Activated CD4-positive, alpha-beta T cell treated with anti-CD3 and anti-CD28 coated beads for 36 hours (primary cell): ENCODE measurements around the gene STMP1. TPM values are rescaled to one million over a fixed set of nuclear protein-coding genes. Genes with fewer than 3 reads are reported as not detected.
"Not testable (repeated sequence)": the region's sequence is repeated elsewhere in the genome, so short reads cannot be mapped to it uniquely, and the experiment has no call there.

Experiments used
- ATAC-seq: fragments of 200-7000 bp; cut with Tn5 transposase; one replicate; pipeline ENCODE4 v1.10.0; 2021; ENCODE audit warnings: mild to moderate bottlenecking, moderate library complexity
- CTCF ChIA-PET: fragments of 350-600 bp; sonication (Branson Sonifier 250); formaldehyde crosslinking; loops from one replicate; lab custom pipeline; 2021; ENCODE audit warnings: antibody characterized with exemption; lab: Charles Lee
- POLR2A ChIA-PET: fragments of 350-600 bp; sonication (Branson Sonifier 250); formaldehyde crosslinking; loops from one replicate; lab custom pipeline; 2021; ENCODE audit warnings: antibody characterized with exemption, inconsistent platforms; lab: Charles Lee
- DNase-seq: peaks from one replicate; pipeline ENCODE4 v3.0.0-alpha.2; 2020
- H3K27ac Mint-ChIP-seq: one replicate; pipeline ENCODE4 v1.8.0; 2021; ENCODE audit warnings: mixed read lengths
- H3K27me3 Mint-ChIP-seq: one replicate; pipeline ENCODE4 v1.8.0; 2021; ENCODE audit warnings: mixed read lengths
- H3K36me3 Mint-ChIP-seq: one replicate; pipeline ENCODE4 v1.8.0; 2021; ENCODE audit warnings: low read depth, mixed read lengths
- H3K4me1 Mint-ChIP-seq: one replicate; pipeline ENCODE4 v1.8.0; 2021; ENCODE audit warnings: mixed read lengths
- H3K4me3 Mint-ChIP-seq: one replicate; pipeline ENCODE4 v1.8.0; 2021; ENCODE audit warnings: mild to moderate bottlenecking, moderate library complexity, mixed read lengths
- H3K9me3 Mint-ChIP-seq: one replicate; pipeline ENCODE4 v1.8.0; 2021; ENCODE audit warnings: low read depth, mixed read lengths
- intact Hi-C, 2 experiments: fragments of 100-400 bp; cut with DNase I in 1 of 2; cut with micrococcal nuclease in 1 of 2; formaldehyde crosslinking; loops; one replicate each; pipeline versions ENCODE4 v1.14.2 to v1.15.1; 2022 to 2024; cut with DNase I, micrococcal nuclease
- total RNA-seq, 2 experiments: library from RNA; stranded (reverse); gene quantifications; one replicate each; pipeline ENCODE4 v1.2.3, GENCODE V29; 2021

The STMP1 gene
- 10 to 100 TPM; 18.7 to 20.7 TPM for total RNA-seq

DNA sequence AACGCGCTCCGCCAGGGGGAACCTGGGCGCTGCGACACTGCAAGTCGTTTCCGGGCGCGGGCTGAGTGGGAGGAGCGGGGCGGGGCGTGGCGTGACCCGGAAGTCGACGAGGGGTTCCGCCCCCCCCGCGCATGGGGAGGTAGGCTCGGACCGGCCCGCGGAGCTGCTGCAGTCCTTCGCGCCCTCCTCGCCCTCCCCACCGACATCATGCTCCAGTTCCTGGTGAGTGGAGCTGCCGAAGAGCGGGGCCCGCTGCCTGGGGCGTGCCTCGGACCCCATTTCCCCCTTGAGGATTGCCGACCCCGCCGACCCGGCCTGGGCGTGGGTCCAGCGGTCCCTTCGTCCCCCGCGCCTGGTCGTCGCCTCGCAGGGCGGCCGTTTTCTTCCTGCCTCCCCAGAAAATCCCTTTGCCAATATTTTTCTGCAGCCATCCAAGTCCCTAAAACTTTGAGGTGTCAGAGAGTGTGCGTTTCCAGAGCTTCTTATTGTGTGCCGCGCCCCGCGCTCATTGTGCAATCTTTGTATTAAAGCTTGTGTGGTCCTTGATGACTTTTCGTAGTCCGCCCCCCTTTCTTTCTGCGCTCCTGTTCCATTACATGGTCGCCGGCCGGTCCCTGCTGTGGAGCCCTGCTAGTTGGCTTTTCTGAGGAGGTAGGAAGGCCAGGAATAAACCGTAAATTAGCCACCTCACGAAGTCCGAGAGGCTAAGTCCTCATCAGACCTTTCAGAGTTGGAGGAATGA, at the start of gene STMP1:
Gene STMP1 (plus strand): TSS at position 142 of the 742 bp plus-strand sequence.
- intact Hi-C loops, result loop anchor here (1.0 to 5.0 kb wide), 12 partner anchors 105 to 1016 kb away; partner anchors contain the start of genes CNOT4 (in 2 of the 2), NUP205 (in 2 of the 2), BPGM (in 1 of the 2) and CYREN (in 1 of the 2)
- ChIA-PET POLR2A (interaction anchor here (0.6 to 1.2 kb wide), 4 partner anchors 17 to 1016 kb away, joined by 3 to 4 read pairs (median 3); no protein-coding TSS in a partner anchor), CTCF (interaction anchor here (0.8 to 1.8 kb wide), 7 partner anchors 9 to 382 kb away, joined by 3 to 7 read pairs (median 5); no protein-coding TSS in a partner anchor)
- peak; percentile 99 for DNase-seq
- Mint-ChIP-seq H3K27ac (peak within 1 kb of the TSS; percentile 91), H3K9me3 (no peaks in the 10 kb centered on the region), H3K4me3 (peak within 1 kb of the TSS; percentile 96), H3K36me3 (peaks cover 21% of the 10 kb centered on the region), H3K27me3 (no peaks in the 10 kb centered on the region), H3K4me1 (peaks cover 44% of the 10 kb centered on the region)
- peak; percentile 82 for ATAC-seq

DNA sequence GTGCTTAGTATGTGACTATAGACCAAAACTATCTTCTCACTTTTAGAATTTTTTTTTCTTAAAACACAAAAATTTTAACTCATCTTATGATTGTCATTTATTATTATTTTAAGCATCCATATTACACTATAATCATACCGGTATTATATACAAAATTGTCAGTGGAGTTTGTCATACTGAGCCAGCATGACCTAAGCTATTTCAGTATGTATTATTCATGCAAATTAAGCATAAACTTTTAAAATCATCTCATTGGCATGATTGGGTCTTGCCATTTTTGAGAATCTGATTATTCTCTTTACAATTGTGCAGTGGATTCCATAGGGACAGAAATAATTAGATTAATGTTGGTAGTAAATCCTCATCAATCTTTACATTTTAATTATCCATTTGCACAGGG, 46.2 kb upstream of the STMP1 start:
- POLR2A ChIA-PET, result no interaction called here
- no peak for DNase-seq
- intact Hi-C loops, result loop anchor here in 1 of 2 experiments (2.0 kb wide), 1 partner anchor 15 kb away; no protein-coding TSS in a partner anchor
- Mint-ChIP-seq H3K36me3 (peaks cover 33% of the 10 kb centered on the region), H3K27ac (no peak overlapping the region), H3K4me1 (no peaks in the 10 kb centered on the region), H3K4me3 (no peak overlapping the region), H3K9me3 (no peaks in the 10 kb centered on the region), H3K27me3 (no peaks in the 10 kb centered on the region)
- CTCF ChIA-PET, result interaction anchor here (1.0 to 2.0 kb wide), 5 partner anchors 9 to 45 kb away, joined by 3 to 12 read pairs (median 4); partner anchors contain the start of gene STMP1
- ATAC-seq, result no peak

DNA sequence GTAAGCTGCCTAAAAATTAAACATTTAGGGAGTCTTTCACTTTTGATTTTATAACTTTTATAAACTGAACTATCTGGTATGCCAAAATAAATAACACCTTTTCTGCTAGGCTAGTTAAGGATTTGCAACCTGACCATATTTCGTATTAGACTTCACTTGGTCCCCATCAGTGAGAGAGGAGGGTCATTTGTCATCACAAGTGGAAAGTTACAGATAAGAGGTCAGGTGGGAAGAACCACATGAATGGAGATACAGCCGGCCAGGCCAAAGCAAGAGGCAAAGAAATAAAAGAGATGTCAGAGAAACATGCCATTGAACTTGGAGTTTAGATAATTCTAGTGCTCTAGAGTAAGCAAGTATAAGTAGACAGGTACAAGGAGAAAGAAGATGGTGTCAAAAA, 44.5 kb upstream of the STMP1 start:
- Mint-ChIP-seq H3K4me1 (no peaks in the 10 kb centered on the region), H3K4me3 (no peak overlapping the region), H3K27ac (no peak overlapping the region), H3K36me3 (peaks cover 37% of the 10 kb centered on the region), H3K27me3 (no peaks in the 10 kb centered on the region), H3K9me3 (no peaks in the 10 kb centered on the region)
- no peak for DNase-seq
- CTCF ChIA-PET, result interaction anchor here (1.2 kb wide), 1 partner anchor 28 kb away, joined by 3 read pairs; no protein-coding TSS in a partner anchor
- POLR2A ChIA-PET, result no interaction called here
- no peak for ATAC-seq
- intact Hi-C loops, result loop anchor here in 1 of 2 experiments (2.0 kb wide), 1 partner anchor 13 kb away; no protein-coding TSS in a partner anchor

DNA sequence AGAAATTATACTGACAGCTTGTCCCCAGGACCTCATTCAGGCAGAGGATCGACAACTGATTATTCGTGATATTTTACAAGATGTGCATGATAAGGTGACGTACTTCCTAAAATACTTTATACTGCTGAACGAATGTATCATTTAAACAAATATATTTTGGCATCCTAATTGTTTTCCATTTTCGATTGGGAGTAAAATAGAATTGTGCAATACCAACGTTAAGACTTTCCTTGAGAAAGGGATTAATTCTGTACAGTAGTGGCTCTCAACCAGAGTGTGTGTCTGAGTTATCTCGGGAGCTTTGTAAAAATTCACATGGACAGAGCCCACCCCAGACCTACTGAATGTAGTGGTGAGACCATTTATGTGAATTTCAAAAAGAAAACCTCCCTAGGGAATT, 43.8 kb upstream of the STMP1 start:
- ATAC-seq (no peak), DNase-seq (no peak)
- no peak overlapping the region for H3K27ac Mint-ChIP-seq
- POLR2A ChIA-PET, result no interaction called here
- no peaks in the 10 kb centered on the region for H3K27me3 Mint-ChIP-seq
- H3K4me3 Mint-ChIP-seq, result no peak overlapping the region
- CTCF ChIA-PET, result interaction anchor here (0.9 to 1.0 kb wide), 2 partner anchors 9 to 349 kb away, joined by 3 to 5 read pairs; no protein-coding TSS in a partner anchor
- peaks cover 40% of the 10 kb centered on the region for H3K36me3 Mint-ChIP-seq
- no peaks in the 10 kb centered on the region for H3K4me1 Mint-ChIP-seq
- H3K9me3 Mint-ChIP-seq, result no peaks in the 10 kb centered on the region
- intact Hi-C loops, result no loop called here

DNA sequence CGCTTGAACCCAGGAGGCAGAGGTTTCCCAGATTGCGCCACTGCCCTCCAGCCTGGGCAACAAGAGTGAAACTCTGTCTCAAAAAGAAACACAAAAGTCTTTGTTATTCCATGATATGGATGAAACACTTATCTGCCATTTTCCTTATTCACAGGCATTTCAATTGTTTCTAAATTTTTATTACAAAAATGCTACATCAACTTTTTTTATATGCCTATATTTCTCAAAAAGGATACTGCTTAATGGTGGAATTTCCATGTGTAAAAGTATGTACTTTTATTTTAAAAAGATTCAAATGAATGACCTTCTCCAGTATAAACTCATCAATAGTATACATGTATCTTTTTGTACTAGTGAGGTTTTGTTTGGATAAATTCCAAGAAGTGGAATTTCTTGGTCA, 41.9 kb upstream of the STMP1 start:
- Mint-ChIP-seq H3K36me3 (peaks cover 48% of the 10 kb centered on the region), H3K9me3 (no peaks in the 10 kb centered on the region), H3K4me3 (no peak overlapping the region), H3K4me1 (no peaks in the 10 kb centered on the region), H3K27me3 (no peaks in the 10 kb centered on the region), H3K27ac (no peak overlapping the region)
- ATAC-seq (no peak), DNase-seq (no peak)
- ChIA-PET CTCF (interaction anchor here (0.6 to 2.5 kb wide), 9 partner anchors 10 to 182 kb away, joined by 3 to 19 read pairs (median 5); no protein-coding TSS in a partner anchor), POLR2A (no interaction called here)
- intact Hi-C loops, result loop anchor here in 1 of 2 experiments (2.0 kb wide), 1 partner anchor 20 kb away; no protein-coding TSS in a partner anchor

DNA sequence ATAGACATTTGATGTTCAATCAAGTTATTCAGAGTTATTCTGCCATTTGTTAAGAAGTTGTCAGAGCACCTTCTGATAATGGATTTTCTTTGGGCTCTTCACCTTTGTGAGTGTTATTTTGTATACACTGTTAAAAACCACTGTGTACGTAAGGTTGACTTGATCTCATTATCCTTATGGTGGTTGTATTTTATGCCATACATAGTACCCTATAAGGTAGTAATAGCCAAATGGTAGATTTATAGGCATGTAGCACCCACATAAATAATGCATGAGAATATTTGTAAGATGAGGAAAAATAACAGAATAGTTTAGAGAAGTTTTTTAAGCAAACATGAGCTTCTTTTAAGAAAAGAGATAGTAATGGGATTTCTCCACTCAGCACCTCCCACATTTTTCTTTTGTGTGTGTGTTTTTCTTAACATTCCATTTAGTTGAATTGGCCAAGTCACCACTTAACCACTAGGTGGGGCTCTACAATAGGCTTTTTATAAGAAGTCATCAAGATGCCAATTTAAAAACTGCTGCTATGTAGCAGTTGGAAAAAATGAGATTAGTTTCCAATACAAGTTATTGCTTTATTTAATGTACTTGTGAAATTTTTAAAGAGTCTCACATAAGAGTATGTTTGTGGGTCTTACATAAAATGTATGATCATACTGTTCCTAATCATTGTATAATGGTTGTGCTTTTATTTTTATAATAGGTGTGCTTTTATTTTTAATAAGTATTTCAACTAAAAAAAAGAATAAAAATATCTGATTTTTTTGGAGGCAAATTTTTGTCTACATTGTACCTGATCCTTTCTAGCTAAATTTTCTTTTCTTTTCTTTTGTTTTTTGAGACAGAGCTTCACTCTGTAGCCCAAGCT, 41.1 kb upstream of the STMP1 start:
- ChIA-PET CTCF (interaction anchor here (0.6 to 2.5 kb wide), 13 partner anchors 10 to 346 kb away, joined by 3 to 19 read pairs (median 4); no protein-coding TSS in a partner anchor), POLR2A (no interaction called here)
- Mint-ChIP-seq H3K36me3 (peaks cover 51% of the 10 kb centered on the region), H3K27me3 (no peaks in the 10 kb centered on the region), H3K27ac (no peak overlapping the region), H3K4me3 (no peak overlapping the region), H3K9me3 (no peaks in the 10 kb centered on the region), H3K4me1 (no peaks in the 10 kb centered on the region)
- no peak for ATAC-seq
- intact Hi-C loops, result loop anchor here in 1 of 2 experiments (2.0 kb wide), 1 partner anchor 20 kb away; no protein-coding TSS in a partner anchor
- peak; percentile 32 for DNase-seq

DNA sequence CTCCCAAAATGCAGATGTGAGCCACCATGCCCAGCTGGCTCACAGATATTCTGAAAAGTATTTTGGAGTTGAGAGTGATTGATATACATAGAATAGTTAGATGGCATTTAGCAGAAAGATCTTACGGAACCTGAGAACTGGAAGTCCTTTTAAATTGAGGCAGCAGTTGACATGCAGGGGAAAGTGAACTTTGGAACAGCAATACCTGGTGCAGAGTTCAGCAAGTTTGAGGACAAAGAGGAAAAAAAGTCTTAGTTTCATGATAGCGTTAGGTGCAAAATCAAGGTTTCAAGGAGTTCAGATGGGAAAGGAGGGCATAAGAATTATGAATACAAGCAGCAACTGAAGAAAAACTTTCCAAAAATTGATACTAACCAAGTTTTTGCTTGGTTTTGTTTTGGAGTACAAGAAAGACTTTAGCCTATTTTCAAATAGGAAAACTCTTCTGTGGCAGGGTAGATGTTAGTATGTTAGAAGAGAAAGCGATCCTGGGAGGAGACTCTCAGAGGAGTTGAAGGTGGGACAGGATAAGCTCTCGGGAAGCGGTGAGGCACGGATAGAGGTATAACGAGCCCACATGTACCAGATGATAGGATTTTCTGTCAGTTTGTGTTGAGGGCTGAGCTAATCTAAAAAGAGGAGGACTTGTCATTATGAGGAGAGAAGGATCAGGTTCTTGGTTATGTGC, 28.0 kb upstream of the STMP1 start:
- peaks cover 65% of the 10 kb centered on the region for H3K36me3 Mint-ChIP-seq

DNA sequence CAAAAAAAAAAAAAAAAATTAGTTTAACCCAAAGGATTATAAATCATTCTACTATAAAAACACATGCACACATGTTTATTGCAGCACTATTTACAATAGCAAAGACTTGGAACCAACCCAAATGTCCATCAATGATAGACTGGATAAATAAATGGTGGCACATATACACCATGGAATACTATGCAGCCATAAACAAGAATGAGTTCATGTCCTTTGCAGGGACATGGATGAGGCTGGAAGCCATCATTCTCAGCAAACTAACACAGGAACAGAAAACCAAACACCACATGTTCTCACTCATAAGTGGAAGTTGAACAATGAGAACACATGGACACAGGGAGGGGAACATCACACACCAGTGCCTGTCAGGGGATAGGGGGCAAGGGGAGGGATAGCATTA, 22.6 kb upstream of the STMP1 start:
- ATAC-seq, intact Hi-C loops, H3K27me3 Mint-ChIP-seq, DNase-seq, H3K27ac Mint-ChIP-seq, H3K9me3 Mint-ChIP-seq, H3K4me1 Mint-ChIP-seq, H3K4me3 Mint-ChIP-seq, POLR2A ChIA-PET, CTCF ChIA-PET: not testable (repeated sequence)
- H3K36me3 Mint-ChIP-seq, result peaks cover 56% of the 10 kb centered on the region

More for the DNA sequence above, 28.0 kb upstream of the STMP1 start:
- intact Hi-C loops, result no loop called here
- POLR2A ChIA-PET, result no interaction called here
- CTCF ChIA-PET, result interaction anchor here (2.2 to 3.8 kb wide), 2 partner anchors 11 to 13 kb away, joined by 6 to 16 read pairs; no protein-coding TSS in a partner anchor
- Mint-ChIP-seq H3K27ac (no peak overlapping the region), H3K27me3 (no peaks in the 10 kb centered on the region), H3K4me3 (no peak overlapping the region), H3K4me1 (no peaks in the 10 kb centered on the region), H3K9me3 (no peaks in the 10 kb centered on the region)
- no peak for ATAC-seq
- no peak for DNase-seq

DNA sequence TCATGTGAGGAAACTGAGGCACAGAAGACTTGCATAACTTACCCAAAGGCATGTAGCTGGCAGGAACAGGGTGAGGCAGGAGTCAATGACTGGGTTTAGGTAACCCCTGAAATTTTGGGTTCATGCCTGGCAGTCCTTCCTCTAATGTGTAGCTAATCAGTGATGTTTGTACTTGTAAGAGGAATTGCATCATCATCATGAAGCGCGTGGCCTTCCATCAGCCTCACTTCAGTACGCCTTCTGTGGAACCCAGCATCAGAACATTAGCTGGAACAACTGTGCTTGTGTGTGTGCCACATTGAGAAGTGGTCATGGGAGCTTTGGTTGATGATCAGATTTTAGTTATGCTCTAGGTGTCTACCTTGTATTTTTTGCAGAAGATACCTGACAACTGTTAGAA, 18.2 kb upstream of the STMP1 start:
- DNase-seq, result no peak
- Mint-ChIP-seq H3K27me3 (no peaks in the 10 kb centered on the region), H3K27ac (peak overlapping the region; percentile 66), H3K36me3 (peaks cover 45% of the 10 kb centered on the region), H3K4me3 (no peak overlapping the region), H3K9me3 (no peaks in the 10 kb centered on the region), H3K4me1 (no peaks in the 10 kb centered on the region)
- CTCF ChIA-PET, result interaction anchor here (0.6 to 5.0 kb wide), 21 partner anchors 8 to 927 kb away, joined by 3 to 37 read pairs (median 4); no protein-coding TSS in a partner anchor
- ATAC-seq, result no peak
- POLR2A ChIA-PET, result no interaction called here
- intact Hi-C loops, result loop anchor here in 1 of 2 experiments (2.0 kb wide), 1 partner anchor 131 kb away; no protein-coding TSS in a partner anchor

DNA sequence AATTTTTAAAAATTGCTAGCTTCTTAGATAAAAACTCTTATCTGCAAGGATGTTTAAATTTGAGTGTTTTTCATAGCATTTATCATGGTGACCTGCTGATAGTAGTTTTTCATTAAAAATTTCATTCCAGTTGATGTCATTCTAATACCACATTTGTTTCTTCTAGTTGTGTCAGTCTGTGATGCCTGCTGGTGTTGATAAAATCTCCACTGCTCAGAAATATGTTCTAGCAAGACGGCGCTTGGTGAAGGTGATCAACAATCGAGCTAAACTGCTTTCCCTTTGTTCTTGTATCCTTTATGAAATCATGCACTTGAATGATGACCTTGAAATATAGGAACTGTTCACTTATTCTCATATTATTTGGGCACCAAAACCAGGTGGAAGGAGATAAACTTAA, 17.6 kb upstream of the STMP1 start:
- peaks cover 45% of the 10 kb centered on the region for H3K36me3 Mint-ChIP-seq
- no peaks in the 10 kb centered on the region for H3K27me3 Mint-ChIP-seq
- no peaks in the 10 kb centered on the region for H3K4me1 Mint-ChIP-seq
- ChIA-PET POLR2A (no interaction called here), CTCF (interaction anchor here (0.7 to 5.0 kb wide), 30 partner anchors 9 to 370 kb away, joined by 3 to 37 read pairs (median 4); no protein-coding TSS in a partner anchor)
- no peaks in the 10 kb centered on the region for H3K9me3 Mint-ChIP-seq
- DNase-seq (no peak), ATAC-seq (no peak)
- no peak overlapping the region for H3K4me3 Mint-ChIP-seq
- intact Hi-C loops, result loop anchor here (1.0 to 2.0 kb wide), 4 partner anchors 132 to 370 kb away; no protein-coding TSS in a partner anchor
- no peak overlapping the region for H3K27ac Mint-ChIP-seq
